HG03558 (cell line): Measurements from ENCODE around the gene BCR.

Source experiments
- ATAC-seq: cut with Tn5 transposase; IDR thresholded peaks from one replicate; pipeline ENCODE4 v1.9.1; 2021; ENCODE audit warnings: moderate number of reproducible peaks; ENCODE audit not compliant: unreplicated experiment; ENCODE audit errors: extremely low read depth

Gene BCR

DNA sequence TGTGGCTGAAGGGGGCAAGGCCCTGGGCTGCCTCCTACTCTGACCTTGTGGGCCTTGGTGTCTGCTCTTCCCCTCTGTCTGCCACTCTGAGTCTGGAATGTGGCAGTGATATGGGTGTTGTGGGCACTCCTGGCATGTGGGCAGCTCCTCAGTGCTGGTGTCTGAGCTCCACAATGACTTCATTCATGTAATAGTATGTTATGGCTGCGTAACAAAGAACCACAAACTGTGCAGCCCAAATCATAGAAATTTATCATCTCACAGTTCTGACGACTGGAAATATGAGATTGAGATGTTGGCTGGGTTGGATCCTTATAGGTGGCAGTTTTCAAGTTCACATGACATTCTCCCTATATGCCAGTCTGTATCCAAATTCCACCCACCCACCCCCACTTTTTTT is 59.1 kb downstream of the BCR start:
- ATAC-seq = no peak

DNA sequence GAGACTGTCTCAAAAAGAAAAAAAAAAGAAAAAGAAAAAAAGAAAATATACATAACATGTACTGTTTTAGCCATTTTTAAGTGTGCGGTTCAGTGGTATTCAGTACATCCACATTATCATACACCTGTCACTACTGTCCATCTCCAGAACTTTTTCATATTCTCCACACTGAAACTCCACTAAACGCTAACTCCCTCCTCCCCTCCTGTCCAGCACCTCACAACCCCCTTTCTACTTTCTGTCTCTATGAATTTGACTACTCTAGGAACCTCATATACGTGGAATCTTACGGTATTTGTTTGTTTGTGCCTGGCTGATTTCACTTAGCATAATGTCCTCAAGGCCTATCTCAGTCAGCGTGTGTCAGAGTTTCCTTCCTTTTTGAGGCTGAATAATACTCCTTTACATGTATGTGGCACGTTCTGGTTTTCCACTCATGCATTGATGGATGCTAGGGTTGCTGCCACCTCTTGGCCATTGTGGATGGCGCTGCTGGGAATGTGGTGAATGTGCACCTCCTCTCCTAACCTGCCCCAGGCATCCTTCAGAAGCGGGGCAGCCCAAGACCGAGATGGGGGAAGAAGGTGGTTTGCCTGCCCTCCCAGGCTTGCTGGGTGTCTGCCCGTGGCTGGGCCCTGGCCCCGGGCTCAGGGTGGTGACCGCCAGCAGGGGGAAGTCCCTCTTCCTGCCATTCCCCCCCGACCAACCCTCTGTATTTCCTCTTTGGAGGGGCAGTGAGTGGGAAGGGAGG is 60.5 kb downstream of the BCR start:
- no peak for ATAC-seq

DNA sequence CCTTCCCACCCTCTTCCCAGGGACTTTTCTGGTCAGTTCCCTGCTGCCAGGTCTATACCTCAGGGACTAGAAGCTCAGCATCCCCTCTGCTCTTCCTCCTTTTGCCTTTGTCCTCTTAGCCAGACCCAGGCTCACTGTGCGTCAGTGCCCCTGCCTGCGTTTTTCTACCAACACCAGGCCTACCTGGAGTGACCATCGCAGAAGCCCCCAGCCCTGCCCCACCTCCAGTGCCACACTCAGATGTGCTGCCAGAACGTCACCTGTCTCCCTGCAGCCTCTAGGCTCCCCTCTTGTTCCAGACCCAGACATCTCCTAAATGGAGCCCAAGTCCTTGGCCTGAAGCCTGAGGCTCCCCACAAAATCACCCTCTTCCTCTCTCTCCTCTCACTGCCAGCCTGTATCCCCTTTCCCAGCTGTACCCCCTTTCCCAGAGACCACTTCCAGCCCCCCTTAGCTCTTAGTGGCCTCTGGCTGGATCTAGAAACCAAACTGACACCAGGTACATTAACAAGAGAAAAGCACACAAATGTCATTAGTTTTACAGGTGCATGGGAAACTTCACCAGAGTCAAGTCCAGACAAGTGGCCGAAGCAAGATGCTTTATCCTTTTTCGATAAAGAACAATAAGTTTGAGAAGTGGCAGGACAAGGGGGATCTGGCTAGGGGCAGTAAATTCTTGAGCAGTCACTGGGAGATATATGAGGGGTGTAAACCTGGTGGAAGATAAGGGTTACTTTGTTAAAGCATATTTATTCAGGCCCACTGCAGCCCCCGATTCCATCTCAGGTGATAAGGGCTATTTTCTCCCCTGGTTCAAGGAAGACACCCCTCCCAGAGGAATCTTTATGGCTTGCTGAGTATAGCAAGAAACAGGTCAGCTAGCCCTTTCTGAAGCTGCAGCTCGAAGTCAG is 61.5 kb downstream of the BCR start:
- no peak for ATAC-seq

DNA sequence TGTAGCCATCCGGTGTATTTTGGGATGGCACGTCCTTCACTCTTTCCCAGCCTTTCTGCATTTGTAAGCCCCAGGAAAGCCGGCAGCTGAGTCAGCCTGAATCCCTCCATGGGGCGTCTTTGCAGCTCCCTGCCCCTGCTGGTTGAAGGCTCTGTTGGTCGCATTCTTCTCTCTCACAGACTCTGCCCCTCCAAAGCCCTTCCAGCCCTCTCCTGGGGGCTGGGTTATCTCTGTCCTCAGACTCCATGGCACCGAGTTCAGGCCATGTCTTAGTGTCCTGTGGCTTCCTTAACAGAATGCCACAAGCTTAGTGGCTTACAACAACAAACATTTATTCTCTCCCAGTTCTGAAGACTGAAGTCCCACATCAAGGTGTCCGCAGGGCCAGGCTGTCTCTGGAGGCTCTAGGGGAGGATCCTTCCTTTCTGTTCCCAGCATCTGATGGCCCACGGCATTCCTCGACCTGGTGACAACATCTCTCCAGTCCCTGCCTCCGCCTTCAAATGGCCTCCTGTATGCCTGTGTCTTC is 62.2 kb downstream of the BCR start:
- ATAC-seq = no peak

DNA sequence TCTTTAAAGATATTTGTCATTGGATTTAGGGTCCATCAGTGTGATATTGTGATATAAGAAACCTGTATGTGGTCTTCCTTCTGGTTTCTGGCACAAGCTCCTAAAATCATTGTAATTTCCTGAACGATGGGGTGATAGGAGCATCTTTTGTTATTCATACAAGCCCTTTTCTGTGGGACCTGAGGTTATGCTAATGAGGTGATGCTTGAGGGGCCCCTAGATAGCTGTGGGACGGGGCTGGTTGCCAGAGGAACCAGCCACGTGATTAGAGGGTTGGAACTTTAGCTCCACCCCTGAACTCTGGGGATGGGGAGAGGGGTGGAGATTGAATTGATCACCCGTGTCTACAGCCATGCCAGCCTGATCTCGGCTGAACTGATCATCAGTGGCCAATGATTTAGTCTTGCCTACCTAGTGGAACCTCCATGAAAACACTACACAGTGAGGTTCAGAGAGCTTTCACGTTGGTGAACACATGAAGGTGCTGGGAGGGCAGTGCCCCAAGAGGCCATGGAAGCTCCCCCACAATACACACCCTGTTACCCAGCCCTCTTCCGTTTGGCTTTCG is 62.8 kb downstream of the BCR start:
- ATAC-seq = no peak

DNA sequence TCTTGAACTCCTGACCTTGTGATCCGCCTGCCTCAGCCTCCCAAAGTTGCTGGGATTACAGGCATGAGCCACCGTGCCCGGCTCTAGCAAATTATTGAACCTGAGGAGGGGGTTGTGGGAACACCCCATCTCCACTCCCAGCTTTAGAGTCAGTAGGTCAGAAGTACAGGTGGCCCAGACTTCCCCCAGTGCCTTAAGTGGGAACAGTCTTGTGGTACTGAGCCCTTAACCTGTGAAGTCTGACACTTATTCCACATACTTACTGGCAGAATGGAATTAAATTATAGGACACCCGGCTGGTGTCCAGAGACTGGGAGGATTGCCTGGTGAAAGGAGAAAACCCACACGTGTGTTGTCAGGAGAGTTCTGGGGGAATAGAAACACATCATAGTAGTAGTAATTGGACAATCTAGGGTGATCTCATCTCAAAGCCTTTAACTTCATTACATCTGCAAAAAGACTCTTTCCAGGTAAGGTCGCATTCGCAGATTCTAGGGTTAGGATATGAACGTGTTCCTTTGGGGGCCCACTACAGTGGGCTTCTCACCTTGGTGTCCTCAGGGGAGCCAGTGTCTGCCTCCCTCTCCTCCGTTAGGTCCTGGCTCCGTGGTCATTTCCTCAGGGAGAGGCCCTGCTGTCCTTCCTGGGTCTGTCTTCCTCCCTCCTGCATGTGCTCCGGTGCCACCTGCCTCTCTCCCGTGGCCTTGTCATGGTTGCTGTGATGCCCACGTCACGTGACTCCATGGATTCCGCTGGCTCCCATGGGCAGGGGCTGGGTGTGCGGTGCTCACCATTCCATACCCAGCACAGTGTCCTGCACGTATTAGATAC is 63.8 kb downstream of the BCR start:
- no peak for ATAC-seq

DNA sequence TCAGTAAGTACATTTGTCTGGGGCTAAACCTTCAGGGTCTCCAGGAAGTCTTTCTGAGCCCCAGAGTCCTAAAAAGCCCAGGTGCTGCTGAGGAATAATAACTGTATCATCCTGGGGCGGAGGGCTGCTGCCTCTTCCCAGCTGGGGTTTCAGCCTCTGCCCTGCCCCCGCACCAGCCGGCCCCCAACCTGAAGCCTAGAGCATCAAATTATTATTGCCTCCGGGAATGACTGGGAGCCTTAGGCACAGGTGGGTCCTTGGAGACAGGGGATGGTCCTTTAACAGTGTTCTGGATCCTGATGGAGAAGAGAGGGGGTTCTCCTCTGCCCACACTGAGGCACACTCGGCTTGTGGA is 64.4 kb downstream of the BCR start:
- ATAC-seq = no peak

DNA sequence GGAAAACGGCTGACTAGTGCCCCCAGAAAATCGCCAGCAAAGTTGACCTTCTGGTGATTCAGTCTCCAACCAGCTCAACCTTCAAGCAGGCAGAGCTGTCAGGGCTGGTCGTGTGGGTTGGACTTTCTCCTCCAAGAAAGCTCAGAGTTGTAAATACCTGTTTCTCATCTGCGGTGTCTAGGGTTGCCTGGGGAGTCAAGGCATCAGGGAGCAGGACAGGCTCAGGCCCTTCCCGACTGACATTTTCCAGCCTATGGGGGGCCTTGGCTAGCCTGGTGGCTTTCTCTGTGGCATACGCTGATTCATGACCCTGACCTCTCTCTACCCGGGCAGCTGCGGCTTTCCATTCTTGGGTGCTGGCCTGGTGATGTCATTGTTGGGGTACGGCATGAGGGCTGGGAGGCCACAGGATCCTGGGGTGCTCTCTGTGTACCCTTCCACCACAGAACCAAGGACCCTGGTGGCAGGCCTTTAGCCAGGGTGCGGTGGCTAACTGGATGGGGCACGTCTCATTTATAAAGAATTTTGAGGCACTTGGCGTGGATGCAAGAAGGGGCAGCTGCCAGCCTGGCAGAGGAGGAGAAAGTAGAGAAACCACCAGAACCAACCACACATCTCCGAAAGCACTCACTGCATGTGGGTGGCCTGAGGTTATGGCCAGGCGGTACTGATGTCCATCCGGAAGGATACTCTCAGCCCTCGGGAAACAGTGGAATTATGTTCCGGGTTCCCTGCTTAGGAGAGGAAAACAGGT is 64.9 kb downstream of the BCR start:
- no peak for ATAC-seq

DNA sequence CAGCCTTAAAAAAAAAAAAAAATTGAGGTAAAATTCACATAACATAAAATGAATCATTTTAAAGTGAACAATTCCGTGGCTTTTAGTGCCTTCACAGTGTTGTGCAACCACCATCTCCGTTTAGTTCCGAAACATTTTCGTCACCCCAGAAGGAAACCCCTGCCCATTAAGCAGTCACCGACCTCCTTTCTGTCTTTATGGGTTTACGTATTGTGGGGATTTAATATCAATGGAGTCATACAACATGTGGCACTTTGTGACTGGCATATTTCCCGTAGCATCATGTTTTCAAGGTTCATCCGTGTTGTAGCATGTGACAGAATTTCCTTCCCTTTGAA is 65.5 kb downstream of the BCR start:
- no peak for ATAC-seq

DNA sequence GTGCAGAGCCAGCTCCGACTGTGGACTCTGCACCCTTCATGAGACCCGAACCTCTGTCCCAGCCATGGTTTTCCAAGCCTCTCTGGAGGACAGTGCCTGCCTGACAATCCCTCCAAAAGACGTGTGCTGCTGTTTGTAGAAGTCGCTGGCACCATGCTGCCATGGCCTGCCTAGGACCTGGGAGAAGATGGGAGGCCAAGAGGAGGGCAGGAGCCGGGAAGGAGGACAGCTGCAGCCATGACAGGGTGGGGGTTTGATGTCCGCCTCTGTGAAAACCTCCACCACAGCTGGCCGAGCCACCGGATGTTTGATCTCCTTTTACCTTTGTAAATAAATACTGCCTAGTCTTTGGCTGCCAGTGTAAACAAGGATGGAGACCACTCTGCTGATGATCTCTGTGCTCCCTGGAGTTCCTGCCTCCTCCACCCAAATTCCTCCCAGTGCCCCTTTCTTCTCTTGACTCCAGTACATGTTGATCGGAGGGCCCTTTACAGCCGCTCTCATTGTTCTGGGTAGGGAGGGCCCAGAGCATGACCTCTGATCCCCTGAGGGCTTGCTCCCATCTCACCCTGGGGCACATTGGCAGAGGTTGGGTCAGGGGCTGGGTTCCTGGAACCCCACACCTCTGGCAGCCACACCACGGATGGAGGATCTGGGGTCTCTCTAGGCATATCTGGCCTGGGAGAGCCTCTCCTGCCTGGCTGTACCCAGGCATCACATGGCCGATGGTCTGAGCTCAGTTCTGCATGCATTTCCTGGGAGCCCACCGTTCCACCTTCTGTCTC is 66.9 kb downstream of the BCR start:
- ATAC-seq = no peak

DNA sequence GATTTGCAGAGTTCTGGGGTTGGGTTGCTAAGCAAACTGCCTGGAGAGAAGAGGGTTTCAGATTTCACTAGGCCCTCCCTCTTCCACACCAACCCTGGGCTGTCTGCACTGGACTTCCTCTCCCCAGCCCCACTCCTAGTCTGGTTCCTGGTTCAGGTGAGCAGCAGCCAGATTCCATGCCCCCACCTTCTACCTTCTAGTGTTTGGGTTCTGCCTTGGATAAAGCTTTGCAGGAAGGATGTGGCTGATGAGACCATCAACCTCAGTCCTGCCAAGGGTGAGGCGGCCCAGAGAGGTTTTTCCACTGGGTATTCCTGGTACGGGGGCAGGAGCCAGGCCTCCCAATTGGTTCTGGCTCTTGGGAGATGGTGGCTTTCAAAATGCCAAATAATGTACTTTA is 68.3 kb downstream of the BCR start:
- ATAC-seq = no peak

DNA sequence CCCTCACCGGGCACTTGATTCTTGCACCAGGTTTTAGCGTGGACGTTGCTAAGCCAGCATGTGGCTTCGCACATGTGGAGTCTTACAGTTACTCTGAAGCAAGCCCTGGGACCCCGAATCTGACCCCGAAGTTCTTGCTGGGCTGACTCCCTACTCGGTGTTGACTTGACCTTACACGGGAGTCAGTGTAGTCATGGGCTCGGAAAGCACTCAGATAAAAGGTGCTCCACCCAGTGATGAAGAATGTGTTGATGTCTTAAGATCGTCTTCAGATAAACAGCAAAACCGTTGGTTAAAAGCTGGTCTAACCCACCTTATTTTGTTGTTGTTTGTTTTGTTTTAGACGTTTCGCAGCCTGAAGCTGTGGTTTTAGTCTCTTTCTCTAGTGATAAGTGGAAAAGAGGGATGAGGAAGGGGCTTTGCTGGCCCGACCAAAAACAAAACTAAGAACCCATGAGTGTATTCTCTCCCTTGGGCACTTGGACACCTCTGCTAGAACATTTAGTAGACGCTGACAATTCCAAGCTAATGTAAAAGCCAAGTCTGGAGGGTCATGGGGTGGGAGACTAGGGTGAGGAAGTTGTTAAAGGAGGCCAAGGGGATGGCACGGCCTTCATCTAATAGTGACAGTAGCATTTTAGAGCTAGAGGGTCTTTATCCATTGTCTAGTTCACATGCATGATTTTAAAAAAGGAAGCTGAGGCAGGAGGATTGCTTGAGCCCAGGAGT is 69.9 kb downstream of the BCR start:
- no peak for ATAC-seq

DNA sequence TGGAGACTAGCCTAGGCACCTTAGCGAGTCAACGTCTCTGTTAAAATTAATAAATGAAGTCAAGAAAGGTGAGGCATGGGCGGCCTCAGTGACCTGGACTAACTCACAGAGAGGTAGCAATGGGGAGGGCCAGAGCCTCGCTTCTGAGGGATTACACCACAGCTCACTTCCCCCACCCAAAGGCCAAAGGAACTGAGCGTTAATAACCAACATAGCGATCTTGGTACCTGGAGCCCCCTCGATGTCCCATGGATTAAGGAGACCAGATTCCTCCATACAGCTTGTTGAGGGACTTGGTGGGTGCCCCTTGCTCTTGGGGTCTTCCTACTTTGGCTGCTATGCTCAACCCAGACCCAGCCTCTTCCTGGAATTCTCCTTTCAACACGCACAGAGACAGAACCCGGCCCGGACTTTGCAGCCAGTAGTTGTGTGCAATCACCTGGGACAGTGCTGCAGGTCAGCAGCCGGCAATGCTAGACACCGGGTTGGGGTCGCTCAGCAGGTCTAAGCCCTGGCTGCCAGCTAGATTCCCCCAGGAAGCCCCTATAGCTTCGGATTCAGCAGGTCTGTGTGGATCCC is 70.6 kb downstream of the BCR start:
- ATAC-seq = no peak

DNA sequence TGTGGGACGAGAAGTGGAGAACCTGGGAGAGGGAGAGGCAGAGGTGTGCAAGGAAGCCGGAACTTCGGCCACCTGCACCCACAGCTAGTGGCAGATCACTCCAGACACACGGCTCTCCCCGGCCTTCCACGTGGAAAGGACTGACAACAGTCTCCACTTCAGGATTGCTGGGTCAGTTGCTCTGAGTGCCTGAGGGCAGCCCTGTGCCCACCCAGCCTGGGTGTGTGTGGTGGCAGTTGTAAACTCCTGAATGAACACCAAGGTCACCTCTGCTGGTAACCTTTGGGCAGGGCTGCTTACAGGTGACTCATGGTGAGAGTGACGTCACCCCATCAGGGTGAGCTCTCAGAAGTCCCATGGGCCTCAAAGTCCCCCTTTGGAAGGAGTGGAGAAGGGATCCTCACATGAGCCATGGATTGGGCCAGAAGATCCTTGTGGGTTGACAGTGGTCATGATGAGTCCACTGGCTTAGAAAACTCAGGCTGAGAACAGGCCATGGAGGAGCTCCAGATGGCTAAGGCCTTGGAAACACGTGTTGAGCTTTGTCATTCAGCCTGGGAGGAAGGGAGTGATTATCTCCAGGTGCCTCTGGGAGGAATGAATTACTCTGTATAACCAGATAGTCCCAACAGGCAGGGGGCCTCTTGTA is 71.3 kb downstream of the BCR start:
- ATAC-seq = no peak

DNA sequence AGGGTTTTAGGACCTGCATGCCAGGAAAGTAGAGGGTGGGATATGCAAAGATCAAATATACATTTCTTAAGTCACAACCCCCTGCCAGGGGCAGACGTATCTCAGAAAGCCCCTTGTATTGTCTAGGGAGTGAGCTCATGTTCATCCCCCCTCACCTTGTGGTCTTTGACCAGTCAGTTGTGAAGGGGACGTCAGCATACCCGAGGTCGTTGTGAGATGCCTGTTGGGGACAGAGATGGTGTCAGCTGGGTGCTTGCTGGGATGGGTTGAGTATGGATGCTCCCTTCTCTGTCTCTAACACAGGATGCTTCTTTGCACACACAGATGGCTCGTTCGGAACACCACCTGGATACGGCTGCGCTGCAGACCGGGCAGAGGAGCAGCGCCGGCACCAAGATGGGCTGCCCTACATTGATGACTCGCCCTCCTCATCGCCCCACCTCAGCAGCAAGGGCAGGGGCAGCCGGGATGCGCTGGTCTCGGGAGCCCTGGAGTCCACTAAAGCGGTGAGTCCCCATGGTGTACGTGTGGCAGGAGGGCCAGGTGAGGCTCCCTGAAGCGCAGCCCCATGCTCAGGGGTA is 73.3 kb downstream of the BCR start:
- no peak for ATAC-seq

DNA sequence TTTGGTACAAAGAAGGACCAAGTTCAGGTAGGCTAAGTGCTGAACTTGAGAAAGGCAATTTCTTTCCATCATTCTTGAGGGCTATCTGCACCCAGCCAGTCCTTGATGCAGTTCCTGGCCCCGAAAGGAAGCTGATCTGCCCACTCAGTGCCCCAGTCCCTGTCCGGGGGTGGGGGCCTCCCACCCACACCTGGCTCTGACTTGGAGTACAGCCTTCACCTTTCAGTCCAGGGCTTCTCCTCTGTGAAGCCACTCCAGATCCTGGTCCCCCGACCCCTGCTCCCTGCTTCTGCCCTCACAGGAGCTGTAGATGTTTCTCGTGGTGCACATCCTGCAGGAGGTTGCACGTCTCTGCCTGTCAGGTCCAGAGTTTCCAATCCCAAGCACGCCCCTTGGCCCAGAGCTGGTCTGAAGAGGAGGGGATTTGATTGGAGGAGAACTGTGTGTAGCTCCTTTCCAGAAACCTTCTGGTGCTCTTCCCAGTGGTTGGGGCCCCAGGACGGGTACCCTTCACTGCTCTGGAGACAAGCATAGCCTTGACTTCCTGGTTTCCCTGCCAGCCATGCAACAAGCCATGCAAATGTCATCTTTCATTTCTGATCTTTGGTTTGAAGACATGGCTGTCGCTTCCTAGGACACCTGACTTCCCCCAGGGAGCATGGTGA is 75.3 kb downstream of the BCR start:
- ATAC-seq = no peak
